WTC11 (cell line): ENCODE results near the gene TBC1D17.

Source experiments
- CBFB ChIP-seq: sonication (generic); formaldehyde crosslinking; IDR thresholded peaks from 2 replicates; pipeline ENCODE4 v1.8.1; 2022; ENCODE audit warnings: mild to moderate bottlenecking, low read depth, missing genetic modification reagents
- CREB1 ChIP-seq: sonication (generic); formaldehyde crosslinking; IDR thresholded peaks from 2 replicates; pipeline ENCODE4 v1.8.0; 2023; ENCODE audit warnings: mild to moderate bottlenecking, missing genetic modification reagents
- GTF2I ChIP-seq: fragments of 250-450 bp; sonication (Bioruptor Pico); conservative IDR thresholded peaks from 2 replicates; pipeline ENCODE4 v1.4.0; 2021; ENCODE audit warnings: mild to moderate bottlenecking
- NFYB ChIP-seq: sonication (generic); formaldehyde crosslinking; conservative IDR thresholded peaks from 2 replicates; pipeline ENCODE4 v1.8.0; 2022; ENCODE audit warnings: low read depth, missing genetic modification reagents
- OVOL2 ChIP-seq: fragments of 250-450 bp; sonication (Bioruptor Pico); IDR thresholded peaks from 2 replicates; pipeline ENCODE4 v1.9.0; 2021; ENCODE audit warnings: mild to moderate bottlenecking, borderline replicate concordance
- PRRX2 ChIP-seq: fragments of 250-450 bp; sonication (Bioruptor Pico); IDR thresholded peaks from 2 replicates; pipeline ENCODE4 v1.8.0; 2021; ENCODE audit warnings: mild to moderate bottlenecking
- ZNF121 ChIP-seq: sonication (generic); formaldehyde crosslinking; IDR thresholded peaks from 2 replicates; pipeline ENCODE4 v1.8.0; 2023; ENCODE audit warnings: missing genetic modification reagents
- TF ChIP-seq, protein P1 (sequence below): fragments of 200-600 bp; IDR thresholded peaks from 2 replicates; pipeline ENCODE4 v1.8.0; 2022; ENCODE audit warnings: antibody characterized with exemption
- TF ChIP-seq, protein P2 (sequence below): sonication (generic); formaldehyde crosslinking; IDR thresholded peaks from 2 replicates; pipeline ENCODE4 v1.8.0; 2022; ENCODE audit warnings: missing genetic modification reagents
- TF ChIP-seq, protein P3 (sequence below): fragments of 250-450 bp; sonication (Bioruptor Pico); IDR thresholded peaks from 2 replicates; pipeline ENCODE4 v1.9.0; 2021; ENCODE audit warnings: mild to moderate bottlenecking

DNA sequence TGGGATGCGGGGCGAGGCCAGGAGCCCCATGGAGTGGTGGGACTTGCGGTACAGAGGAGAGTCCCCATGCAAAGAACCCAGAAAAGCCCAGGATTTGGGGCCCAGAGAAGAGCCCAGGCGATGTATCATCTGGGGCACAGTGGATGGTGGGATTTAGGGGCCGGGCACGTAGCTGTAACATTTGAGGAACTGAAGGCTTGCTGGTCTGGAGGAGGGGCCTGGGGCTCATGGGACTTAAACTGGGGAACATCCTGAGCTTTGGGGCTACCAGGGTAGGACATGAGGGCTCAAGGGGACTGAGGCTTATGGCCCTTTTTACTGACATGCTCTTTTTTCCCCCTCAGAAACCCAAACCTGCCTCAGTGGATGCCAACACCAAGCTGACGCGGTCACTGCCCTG is 45.9 kb upstream of the TBC1D17 start:
- TF ChIP-seq, protein P1, sequence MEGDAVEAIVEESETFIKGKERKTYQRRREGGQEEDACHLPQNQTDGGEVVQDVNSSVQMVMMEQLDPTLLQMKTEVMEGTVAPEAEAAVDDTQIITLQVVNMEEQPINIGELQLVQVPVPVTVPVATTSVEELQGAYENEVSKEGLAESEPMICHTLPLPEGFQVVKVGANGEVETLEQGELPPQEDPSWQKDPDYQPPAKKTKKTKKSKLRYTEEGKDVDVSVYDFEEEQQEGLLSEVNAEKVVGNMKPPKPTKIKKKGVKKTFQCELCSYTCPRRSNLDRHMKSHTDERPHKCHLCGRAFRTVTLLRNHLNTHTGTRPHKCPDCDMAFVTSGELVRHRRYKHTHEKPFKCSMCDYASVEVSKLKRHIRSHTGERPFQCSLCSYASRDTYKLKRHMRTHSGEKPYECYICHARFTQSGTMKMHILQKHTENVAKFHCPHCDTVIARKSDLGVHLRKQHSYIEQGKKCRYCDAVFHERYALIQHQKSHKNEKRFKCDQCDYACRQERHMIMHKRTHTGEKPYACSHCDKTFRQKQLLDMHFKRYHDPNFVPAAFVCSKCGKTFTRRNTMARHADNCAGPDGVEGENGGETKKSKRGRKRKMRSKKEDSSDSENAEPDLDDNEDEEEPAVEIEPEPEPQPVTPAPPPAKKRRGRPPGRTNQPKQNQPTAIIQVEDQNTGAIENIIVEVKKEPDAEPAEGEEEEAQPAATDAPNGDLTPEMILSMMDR = no peak
- no peak for TF ChIP-seq GTF2I
- no peak for TF ChIP-seq CBFB
- TF ChIP-seq ZNF121 (CRISPR knock-in tag) = no peak
- TF ChIP-seq, protein P2, sequence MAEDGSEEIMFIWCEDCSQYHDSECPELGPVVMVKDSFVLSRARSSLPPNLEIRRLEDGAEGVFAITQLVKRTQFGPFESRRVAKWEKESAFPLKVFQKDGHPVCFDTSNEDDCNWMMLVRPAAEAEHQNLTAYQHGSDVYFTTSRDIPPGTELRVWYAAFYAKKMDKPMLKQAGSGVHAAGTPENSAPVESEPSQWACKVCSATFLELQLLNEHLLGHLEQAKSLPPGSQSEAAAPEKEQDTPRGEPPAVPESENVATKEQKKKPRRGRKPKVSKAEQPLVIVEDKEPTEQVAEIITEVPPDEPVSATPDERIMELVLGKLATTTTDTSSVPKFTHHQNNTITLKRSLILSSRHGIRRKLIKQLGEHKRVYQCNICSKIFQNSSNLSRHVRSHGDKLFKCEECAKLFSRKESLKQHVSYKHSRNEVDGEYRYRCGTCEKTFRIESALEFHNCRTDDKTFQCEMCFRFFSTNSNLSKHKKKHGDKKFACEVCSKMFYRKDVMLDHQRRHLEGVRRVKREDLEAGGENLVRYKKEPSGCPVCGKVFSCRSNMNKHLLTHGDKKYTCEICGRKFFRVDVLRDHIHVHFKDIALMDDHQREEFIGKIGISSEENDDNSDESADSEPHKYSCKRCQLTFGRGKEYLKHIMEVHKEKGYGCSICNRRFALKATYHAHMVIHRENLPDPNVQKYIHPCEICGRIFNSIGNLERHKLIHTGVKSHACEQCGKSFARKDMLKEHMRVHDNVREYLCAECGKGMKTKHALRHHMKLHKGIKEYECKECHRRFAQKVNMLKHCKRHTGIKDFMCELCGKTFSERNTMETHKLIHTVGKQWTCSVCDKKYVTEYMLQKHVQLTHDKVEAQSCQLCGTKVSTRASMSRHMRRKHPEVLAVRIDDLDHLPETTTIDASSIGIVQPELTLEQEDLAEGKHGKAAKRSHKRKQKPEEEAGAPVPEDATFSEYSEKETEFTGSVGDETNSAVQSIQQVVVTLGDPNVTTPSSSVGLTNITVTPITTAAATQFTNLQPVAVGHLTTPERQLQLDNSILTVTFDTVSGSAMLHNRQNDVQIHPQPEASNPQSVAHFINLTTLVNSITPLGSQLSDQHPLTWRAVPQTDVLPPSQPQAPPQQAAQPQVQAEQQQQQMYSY (CRISPR knock-in tag) = no peak
- TF ChIP-seq, protein P3, sequence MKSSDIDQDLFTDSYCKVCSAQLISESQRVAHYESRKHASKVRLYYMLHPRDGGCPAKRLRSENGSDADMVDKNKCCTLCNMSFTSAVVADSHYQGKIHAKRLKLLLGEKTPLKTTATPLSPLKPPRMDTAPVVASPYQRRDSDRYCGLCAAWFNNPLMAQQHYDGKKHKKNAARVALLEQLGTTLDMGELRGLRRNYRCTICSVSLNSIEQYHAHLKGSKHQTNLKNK = no peak
- no peak for TF ChIP-seq PRRX2 (CRISPR knock-in tag)
- TF ChIP-seq CREB1 = no peak
- TF ChIP-seq NFYB (CRISPR knock-in tag) = no peak
- no peak for TF ChIP-seq OVOL2 (CRISPR knock-in tag)
